ENCODE data around the gene TGFB3.

GRCh38 chr14:75996488-75996887 is 14.7 kb upstream of the TGFB3 start:
- TF ChIP-seq POLR2A (IDR thresholded peaks at IDR 0.05; ENCODE audit: low read length) (no peak), GATA1 (IDR thresholded peaks at IDR 0.05; ENCODE audit: low read depth, low read length) (no peak)

Measured in erythroblast (primary cell).